ENCODE data around the gene KCNIP4. TPM values are rescaled to one million over a fixed set of nuclear protein-coding genes. Genes with fewer than 3 reads are reported as not detected.

The KCNIP4 gene
- total RNA-seq, 4 donors from 2014 or later: 0.19 TPM; not detected in 3

- no peak for DNase-seq
- Histone ChIP-seq H3K9me3 (no peaks in the 10 kb centered on the region), H3K27me3 (no peaks in the 10 kb centered on the region), H3K4me3 (no peak overlapping the region), H3K36me3 (no peaks in the 10 kb centered on the region), H3K27ac (no peak overlapping the region), H3K4me1 (peaks cover 14 to 30% (median 14%) of the 10 kb centered on the region in 3 donors)
- intact Hi-C loops (cut with DNase I): no loop called here
- TF ChIP-seq CTCF (IDR thresholded peaks at IDR 0.05) (no peak), POLR2A (IDR thresholded peaks at IDR 0.05) (no peak)
- 88 to 90% methylated on average over 4 of the region's 4 CpGs for WGBS, 2 donors
Observed at GRCh38 chr4:20698382-20698781, 1250.2 kb downstream of the KCNIP4 start.

GRCh38 chr4:20696815-20697214 is 1251.8 kb downstream of the KCNIP4 start:
- TF ChIP-seq POLR2A (IDR thresholded peaks at IDR 0.05) (no peak), CTCF (IDR thresholded peaks at IDR 0.05) (no peak)
- DNase-seq: no peak
- Histone ChIP-seq H3K27me3 (no peaks in the 10 kb centered on the region), H3K4me1 (peaks cover 14 to 22% (median 14%) of the 10 kb centered on the region in 3 donors), H3K9me3 (no peaks in the 10 kb centered on the region), H3K36me3 (no peaks in the 10 kb centered on the region), H3K27ac (no peak overlapping the region), H3K4me3 (no peak overlapping the region)
- intact Hi-C loops (cut with DNase I): no loop called here
- WGBS, 2 donors: 78 to 88% methylated on average over 1 of the region's 1 CpG

- Histone ChIP-seq H3K4me3 (no peak overlapping the region), H3K4me1 (no peaks in the 10 kb centered on the region), H3K36me3 (no peaks in the 10 kb centered on the region), H3K9me3 (no peaks in the 10 kb centered on the region), H3K27me3 (no peaks in the 10 kb centered on the region), H3K27ac (no peak overlapping the region)
- no peak for DNase-seq
- intact Hi-C loops (cut with DNase I): loop anchor here (10.0 kb wide), 2 partner anchors 263 to 1993 kb away; no protein-coding TSS in a partner anchor
- WGBS, 2 donors: 42 to 51% methylated on average over 3 of the region's 3 CpGs
- TF ChIP-seq CTCF (IDR thresholded peaks at IDR 0.05) (no peak), POLR2A (IDR thresholded peaks at IDR 0.05) (no peak)
Observed at GRCh38 chr4:20687864-20688263, 1260.7 kb downstream of the KCNIP4 start.

GRCh38 chr4:20684852-20685763 is 1263.5 kb downstream of the KCNIP4 start:
- no peak for DNase-seq
- H3K27ac ChIP-seq: no peak overlapping the region
- no peak for TF ChIP-seq POLR2A (IDR thresholded peaks at IDR 0.05)
- peak; percentile 9 to 66 (median 46) for TF ChIP-seq CTCF (IDR thresholded peaks at IDR 0.05)
- H3K36me3 ChIP-seq: no peaks in the 10 kb centered on the region
- H3K4me3 ChIP-seq: no peak overlapping the region
- intact Hi-C loops (cut with DNase I): loop anchor here (10.0 kb wide), 2 partner anchors 260 to 1990 kb away; no protein-coding TSS in a partner anchor
- no peaks in the 10 kb centered on the region for H3K27me3 ChIP-seq
- 25 to 26% methylated on average over 6 of the region's 6 CpGs for WGBS, 2 donors
- H3K9me3 ChIP-seq: no peaks in the 10 kb centered on the region
- H3K4me1 ChIP-seq: no peaks in the 10 kb centered on the region

GRCh38 chr4:20683766-20684165 is 1264.8 kb downstream of the KCNIP4 start:
- no peak overlapping the region for H3K4me3 ChIP-seq
- H3K27me3 ChIP-seq: no peaks in the 10 kb centered on the region
- intact Hi-C loops (cut with DNase I): loop anchor here (10.0 kb wide), 2 partner anchors 259 to 1989 kb away; no protein-coding TSS in a partner anchor
- no peaks in the 10 kb centered on the region for H3K36me3 ChIP-seq
- H3K4me1 ChIP-seq: no peaks in the 10 kb centered on the region
- 74 to 84% methylated on average over 3 of the region's 3 CpGs for WGBS, 2 donors
- H3K27ac ChIP-seq: no peak overlapping the region
- no peaks in the 10 kb centered on the region for H3K9me3 ChIP-seq
- no peak for DNase-seq
- TF ChIP-seq POLR2A (IDR thresholded peaks at IDR 0.05) (no peak), CTCF (IDR thresholded peaks at IDR 0.05) (no peak)
